Duodenal mucosa (tissue), 2 donors: Measurements from ENCODE around the gene LHX3.
A peak's percentile ranks its signal among the peaks of the same experiment; 100 is the strongest.

Source experiments
- H3K27ac ChIP-seq: one replicate; pipeline ENCODE4 v1.7.0; 2013; ENCODE audit warnings: low read depth, low read length
- H3K27me3 ChIP-seq, 2 donors: one replicate each; pipeline ENCODE4 v1.7.0; 2013; ENCODE audit warnings: low read length in 2 of 2, control low read depth in 1 of 2; ENCODE audit not compliant: insufficient read depth in 2 of 2, control insufficient read depth in 1 of 2
- H3K36me3 ChIP-seq, 2 donors: one replicate each; pipeline ENCODE4 v1.7.0; 2013; ENCODE audit warnings: low read length in 2 of 2, control low read depth in 1 of 2; ENCODE audit not compliant: insufficient read depth in 2 of 2, control insufficient read depth in 1 of 2
- H3K4me1 ChIP-seq, 2 donors: one replicate each; pipeline ENCODE4 v1.7.0; 2013; ENCODE audit warnings: low read length in 2 of 2, control low read depth in 1 of 2; ENCODE audit not compliant: insufficient read depth in 2 of 2, control insufficient read depth in 1 of 2
- H3K4me3 ChIP-seq, 2 donors: one replicate each; pipeline ENCODE4 v1.7.0; 2013; ENCODE audit warnings: low read length in 2 of 2, low read depth in 1 of 2
- H3K9ac ChIP-seq, 2 donors: one replicate each; pipeline ENCODE4 v1.7.0; 2013; ENCODE audit warnings: low read length in 2 of 2, low read depth in 1 of 2
- H3K9me3 ChIP-seq, 2 donors: one replicate each; pipeline ENCODE4 v1.7.0; 2013; ENCODE audit warnings: low read length in 2 of 2, control low read depth in 1 of 2; ENCODE audit not compliant: control insufficient read depth in 1 of 2

Gene LHX3

GRCh38 chr9:136247947-136248637 is 43.2 kb upstream of the LHX3 start:
- Histone ChIP-seq H3K9ac (no peak overlapping the region), H3K27ac (no peak overlapping the region), H3K4me1 (peaks cover 12 to 19% of the 10 kb centered on the region in 2 donors), H3K36me3 (no peaks in the 10 kb centered on the region), H3K27me3 (peaks cover 4 to 8% of the 10 kb centered on the region in 2 donors), H3K9me3 (no peaks in the 10 kb centered on the region), H3K4me3 (no peak overlapping the region)

DNA sequence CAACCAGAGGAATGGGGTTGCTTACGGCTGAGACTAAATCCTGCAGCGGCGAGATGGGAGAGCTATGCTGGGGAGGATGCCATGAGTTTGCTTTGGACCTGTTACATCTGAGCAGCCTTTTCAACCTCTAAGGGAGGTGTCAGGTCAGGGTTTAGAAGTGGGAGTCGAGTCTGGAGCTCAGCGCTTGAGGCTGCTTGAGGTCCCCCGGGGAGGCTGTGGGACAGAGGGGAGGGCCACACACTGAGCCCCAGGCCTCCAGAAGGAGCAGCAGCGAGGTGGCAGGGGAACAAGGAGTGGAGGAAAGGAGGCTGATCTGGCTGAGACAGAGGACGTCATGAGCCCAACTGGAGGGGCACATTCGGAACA is 42.6 kb upstream of the LHX3 start:
- Histone ChIP-seq H3K9me3 (no peaks in the 10 kb centered on the region), H3K9ac (no peak overlapping the region), H3K36me3 (no peaks in the 10 kb centered on the region), H3K27ac (no peak overlapping the region), H3K27me3 (peaks cover 4 to 8% of the 10 kb centered on the region in 2 donors), H3K4me1 (peaks cover 12 to 20% of the 10 kb centered on the region in 2 donors), H3K4me3 (no peak overlapping the region)

DNA sequence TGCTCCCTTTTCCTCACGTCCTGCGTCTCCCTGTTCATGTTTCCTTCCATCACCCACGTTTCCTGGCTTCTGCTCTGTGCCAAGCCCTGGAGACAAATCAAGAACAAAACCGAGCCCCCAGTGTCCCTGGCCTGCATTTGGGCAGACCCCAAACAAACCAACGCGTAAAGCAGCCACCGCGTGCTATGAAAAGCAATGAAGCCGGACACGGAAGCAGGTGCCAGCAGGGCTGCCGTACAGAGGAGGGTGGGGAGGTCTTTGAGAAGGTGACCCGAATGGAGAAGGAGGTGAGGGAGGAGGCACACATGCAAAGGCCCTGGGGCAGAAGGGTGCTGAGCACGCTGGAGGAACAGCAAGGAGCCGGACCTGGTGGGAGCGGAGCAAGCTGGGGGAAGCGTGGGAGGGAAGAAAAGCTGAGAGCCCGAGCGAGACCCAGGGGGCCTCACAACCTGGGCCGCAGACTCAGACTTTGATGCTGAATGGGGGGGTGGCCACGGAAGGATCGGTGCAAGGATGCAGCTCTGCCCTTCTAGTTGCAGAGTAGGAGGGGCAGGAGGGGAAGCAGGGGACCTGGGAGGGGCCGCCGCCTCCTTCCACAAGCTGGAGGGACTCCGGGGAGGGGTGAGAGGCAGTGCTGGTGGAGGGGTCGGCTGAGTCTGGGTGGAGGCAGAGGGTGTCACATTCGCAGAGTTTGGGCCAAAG is 42.1 kb upstream of the LHX3 start:
- Histone ChIP-seq H3K4me1 (peaks cover 12 to 20% of the 10 kb centered on the region in 2 donors), H3K9me3 (no peaks in the 10 kb centered on the region), H3K36me3 (no peaks in the 10 kb centered on the region), H3K27ac (no peak overlapping the region), H3K4me3 (no peak overlapping the region), H3K27me3 (peaks cover 4 to 8% of the 10 kb centered on the region in 2 donors), H3K9ac (no peak overlapping the region)

GRCh38 chr9:136245219-136246150 is 40.6 kb upstream of the LHX3 start, which contains the start of gene QSOX2:
Gene QSOX2, minus strand, starts transcription at chr9:136245812. Its CDS starts 9 bp downstream, at chr9:136245803.
- Histone ChIP-seq H3K36me3 (no peaks in the 10 kb centered on the region), H3K4me1 (peaks cover 12 to 25% of the 10 kb centered on the region in 2 donors), H3K9ac (peak within 1 kb of the TSS; percentile 44 to 50), H3K9me3 (no peaks in the 10 kb centered on the region), H3K4me3 (peak within 1 kb of the TSS; percentile 70 to 72), H3K27ac (no peak within 1 kb of the TSS), H3K27me3 (peaks cover 4% of the 10 kb centered on the region in 2 donors)

- Histone ChIP-seq H3K27ac (no peak overlapping the region), H3K4me1 (peaks cover 12 to 28% of the 10 kb centered on the region in 2 donors)
Measured at GRCh38 chr9:136244969-136245218, 40.0 kb upstream of the LHX3 start.

GRCh38 chr9:136244122-136244968 is 39.4 kb upstream of the LHX3 start:
- Histone ChIP-seq H3K4me3 (peak overlapping the region; percentile 70 to 72), H3K27me3 (peaks cover 0 to 2% of the 10 kb centered on the region in 2 donors), H3K27ac (no peak overlapping the region), H3K4me1 (peaks cover 12 to 32% of the 10 kb centered on the region in 2 donors), H3K9ac (peak overlapping the region; percentile 18 to 50), H3K36me3 (no peaks in the 10 kb centered on the region), H3K9me3 (no peaks in the 10 kb centered on the region)

More at GRCh38 chr9:136244969-136245218, 40.0 kb upstream of the LHX3 start:
- H3K36me3 ChIP-seq: no peaks in the 10 kb centered on the region
- H3K9me3 ChIP-seq: no peaks in the 10 kb centered on the region
- peak overlapping the region; percentile 44 to 50 for H3K9ac ChIP-seq
- peaks cover 0 to 4% of the 10 kb centered on the region in 2 donors for H3K27me3 ChIP-seq
- peak overlapping the region; percentile 70 to 72 for H3K4me3 ChIP-seq

DNA sequence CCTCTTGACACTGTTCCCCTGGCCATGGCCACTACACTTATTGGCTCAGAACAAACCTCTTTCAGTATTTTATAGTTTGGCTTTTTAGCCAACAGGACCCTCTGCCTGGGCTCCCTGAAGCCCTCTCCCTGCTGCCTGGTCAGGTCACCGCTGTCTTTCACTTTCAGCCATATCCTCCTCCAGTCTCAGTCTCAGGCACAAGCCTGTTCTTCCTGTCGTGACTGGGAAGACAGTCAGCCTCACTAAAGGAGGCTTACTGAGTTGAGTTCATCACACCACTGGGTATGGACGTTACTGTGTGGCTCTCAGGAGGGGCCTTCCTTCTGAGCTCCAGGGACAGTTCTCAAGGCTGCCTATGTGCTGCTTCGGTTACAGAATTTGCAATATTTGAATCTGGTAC is 38.7 kb upstream of the LHX3 start:
- no peaks in the 10 kb centered on the region for H3K27me3 ChIP-seq
- H3K9ac ChIP-seq: no peak overlapping the region
- no peaks in the 10 kb centered on the region for H3K9me3 ChIP-seq
- H3K27ac ChIP-seq: no peak overlapping the region
- H3K36me3 ChIP-seq: no peaks in the 10 kb centered on the region
- H3K4me1 ChIP-seq: peaks cover 12 to 32% of the 10 kb centered on the region in 2 donors
- peak overlapping the region in 1 of 2 donors; percentile 23 for H3K4me3 ChIP-seq

DNA sequence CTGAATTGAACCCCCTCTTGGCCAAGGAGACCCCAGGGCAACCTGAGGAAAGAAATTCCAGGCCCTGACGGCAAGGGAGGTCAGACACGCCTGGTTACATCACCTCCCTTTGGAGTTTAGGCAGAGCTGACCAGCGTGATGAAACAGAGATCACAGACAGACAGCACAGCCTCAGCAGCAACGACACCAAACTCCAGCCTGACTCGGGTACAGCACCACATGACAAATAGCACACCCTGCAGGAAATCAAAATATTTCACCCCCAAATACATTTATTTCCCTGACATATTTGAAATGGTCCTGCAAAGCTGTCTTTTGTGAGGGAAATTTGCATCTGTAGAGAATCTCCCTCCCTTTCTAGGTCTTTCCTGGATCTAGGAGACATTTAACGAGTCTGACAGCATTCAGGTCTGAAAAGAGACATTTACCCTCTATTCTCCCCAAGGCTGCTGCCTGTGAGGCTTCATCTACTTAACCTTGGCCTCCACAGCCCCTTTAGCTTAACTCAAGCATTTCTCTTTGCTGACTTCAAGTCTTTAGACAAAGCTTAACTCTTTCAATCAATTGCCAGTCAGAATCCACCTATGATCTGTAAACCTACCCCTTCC is 38.1 kb upstream of the LHX3 start:
- no peaks in the 10 kb centered on the region for H3K36me3 ChIP-seq
- no peak overlapping the region for H3K9ac ChIP-seq
- no peaks in the 10 kb centered on the region for H3K9me3 ChIP-seq
- no peaks in the 10 kb centered on the region for H3K27me3 ChIP-seq
- H3K27ac ChIP-seq: no peak overlapping the region
- H3K4me1 ChIP-seq: peaks cover 12 to 37% of the 10 kb centered on the region in 2 donors
- H3K4me3 ChIP-seq: no peak overlapping the region

DNA sequence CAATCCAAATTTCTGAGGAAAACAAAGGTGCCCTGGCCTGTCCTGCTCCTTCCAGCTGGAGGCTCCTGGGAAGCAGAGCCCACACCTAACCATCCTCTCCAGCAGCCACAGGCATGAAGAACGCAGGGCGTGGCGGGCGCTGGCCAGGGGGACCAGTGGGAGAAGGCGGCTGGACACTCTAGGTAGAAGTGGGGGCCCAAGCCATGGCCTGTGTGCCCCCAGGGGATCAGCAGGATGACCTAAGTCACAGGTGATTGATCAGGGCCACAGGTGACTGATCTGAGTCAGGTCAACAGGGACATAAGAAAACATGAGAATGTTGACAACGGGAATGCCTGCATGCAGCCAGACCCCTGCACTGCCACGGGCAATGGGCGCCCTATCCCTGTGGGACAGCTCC is 37.3 kb upstream of the LHX3 start:
- no peak overlapping the region for H3K27ac ChIP-seq
- no peaks in the 10 kb centered on the region for H3K9me3 ChIP-seq
- H3K4me3 ChIP-seq: no peak overlapping the region
- H3K27me3 ChIP-seq: no peaks in the 10 kb centered on the region
- no peaks in the 10 kb centered on the region for H3K36me3 ChIP-seq
- H3K9ac ChIP-seq: no peak overlapping the region
- peaks cover 12 to 40% of the 10 kb centered on the region in 2 donors for H3K4me1 ChIP-seq
